OCI-M2 (cell line): ENCODE results near the gene UNC13C.

ENCODE experiments used
- DNase-seq: peaks from one replicate; lab custom pipeline; 2025; ENCODE audit not compliant: unreplicated experiment; lab: John Stamatoyannopoulos, UW

Gene UNC13C

GRCh38 chr15:54101664-54102270 is 123.5 kb downstream of the UNC13C start:
- no peak for DNase-seq

DNA sequence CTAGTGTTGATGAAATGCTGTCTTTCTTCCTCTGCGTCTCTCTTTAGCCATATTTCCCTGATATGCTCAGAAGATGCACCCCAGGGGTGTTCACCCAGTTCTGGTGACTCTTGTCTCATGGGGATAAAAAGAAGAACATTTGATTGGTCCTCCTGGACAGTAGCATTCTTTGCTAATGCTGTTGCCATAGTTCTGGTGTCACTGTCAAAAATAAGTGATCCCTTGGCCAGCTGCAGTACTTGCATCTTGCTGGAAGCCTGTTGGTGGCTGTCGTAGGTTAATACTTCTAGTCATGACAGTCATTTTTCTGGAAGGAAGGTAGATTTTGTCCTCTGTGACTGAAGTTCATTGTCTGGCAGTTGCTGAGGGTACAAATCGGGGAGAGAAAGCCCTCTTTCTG is 124.5 kb downstream of the UNC13C start:
- DNase-seq: no peak

DNA sequence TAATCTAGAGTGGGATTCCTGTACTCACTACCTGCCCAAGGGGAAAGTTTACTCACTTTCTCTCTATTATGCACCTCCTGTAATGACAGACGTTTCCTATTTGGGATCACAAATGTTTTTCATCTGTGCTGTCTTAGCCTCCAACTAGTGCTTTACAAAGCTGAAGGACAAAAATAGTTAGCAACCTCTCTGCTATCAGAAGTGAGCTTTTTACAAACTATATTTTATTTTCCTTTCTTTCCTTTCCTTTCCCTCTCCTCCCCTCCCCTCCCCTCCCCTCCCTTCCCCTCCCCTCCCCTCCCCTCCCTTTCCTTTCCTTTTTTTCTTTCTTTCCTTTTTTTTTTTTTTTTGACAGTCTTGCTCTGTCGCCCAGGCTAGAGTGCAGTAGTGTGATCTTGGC is 130.8 kb downstream of the UNC13C start:
- no peak for DNase-seq

DNA sequence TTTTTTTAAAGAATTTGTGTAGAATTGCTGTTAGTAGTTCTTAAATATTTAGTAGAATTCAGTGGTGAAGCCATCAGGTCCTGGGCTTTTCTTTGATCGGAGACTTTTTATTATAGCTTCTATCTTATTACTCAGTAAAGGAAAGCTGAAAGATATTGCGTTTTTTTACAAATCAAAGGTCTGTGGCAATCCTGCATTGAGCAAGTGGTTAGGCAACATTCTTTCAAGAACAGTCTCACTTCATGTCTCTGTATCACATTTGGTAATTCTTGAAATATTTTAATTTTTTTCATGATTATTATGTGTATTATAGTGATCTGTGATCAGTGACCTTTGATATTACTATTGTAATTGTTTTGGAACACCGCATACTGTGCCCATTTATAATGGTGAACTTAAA is 140.8 kb downstream of the UNC13C start:
- no peak for DNase-seq

DNA sequence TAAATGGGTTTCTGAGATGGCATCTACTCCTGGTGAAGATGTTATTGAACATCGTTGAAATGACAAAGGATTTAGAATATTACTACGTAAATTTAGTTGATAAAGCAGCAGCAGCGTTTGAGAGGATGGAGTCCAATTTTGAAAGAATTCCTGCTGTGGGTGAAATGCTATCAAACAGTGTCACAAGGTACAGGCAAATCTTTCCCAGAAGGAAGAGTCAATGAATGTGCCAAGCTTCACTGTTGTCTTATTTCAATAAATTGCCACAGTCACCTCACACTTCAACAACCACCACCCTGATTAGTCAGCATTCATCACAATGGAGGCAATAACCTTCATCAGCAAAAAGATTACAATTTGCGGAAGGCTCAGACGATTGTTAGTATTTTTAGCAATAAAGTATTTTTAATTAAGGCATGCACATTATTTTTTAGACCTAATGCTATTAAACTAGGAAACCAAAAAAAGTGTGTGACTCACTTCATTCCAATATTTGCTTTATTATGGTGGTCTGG is 142.8 kb downstream of the UNC13C start:
- DNase-seq: no peak

GRCh38 chr15:54127574-54127973 is 149.3 kb downstream of the UNC13C start:
- DNase-seq: no peak

DNA sequence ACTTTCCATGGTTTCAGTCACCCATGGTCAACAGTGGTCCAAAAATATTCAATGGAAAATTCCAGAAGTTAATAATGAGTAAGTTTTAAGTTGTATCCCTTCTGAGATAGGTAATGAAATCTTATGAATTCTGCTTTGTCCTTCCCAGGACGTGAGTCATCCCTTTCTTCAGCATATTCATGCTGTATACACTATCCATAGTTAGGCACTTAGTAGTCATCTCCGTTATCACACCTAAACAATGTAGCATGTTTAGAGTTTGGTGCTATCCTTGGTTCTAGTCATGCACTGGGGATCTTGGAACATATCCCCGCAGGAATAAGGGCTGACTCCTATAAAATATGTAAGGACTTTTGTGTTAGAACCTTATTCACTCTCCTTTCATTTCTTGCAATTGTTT is 153.2 kb downstream of the UNC13C start:
- DNase-seq: no peak

DNA sequence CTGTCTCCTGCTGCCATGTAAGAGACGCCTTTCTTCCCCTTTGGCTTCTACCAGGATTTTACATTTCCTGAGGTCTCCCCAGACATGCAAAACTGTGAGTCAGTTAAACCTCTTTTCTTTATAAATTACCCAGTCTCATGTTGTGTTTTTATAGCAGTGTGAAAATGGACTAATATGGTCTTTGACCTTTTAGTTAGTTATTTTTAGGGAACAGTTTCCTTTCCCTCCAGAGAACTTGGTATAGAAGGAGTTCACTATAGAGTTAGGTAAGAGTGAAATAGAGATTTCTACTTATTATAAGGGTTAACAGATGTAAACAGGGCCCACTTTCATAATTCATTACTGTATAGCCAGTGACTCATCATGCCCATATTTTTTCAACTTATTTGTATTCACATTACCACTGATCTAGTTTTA is 170.9 kb downstream of the UNC13C start:
- no peak for DNase-seq

DNA sequence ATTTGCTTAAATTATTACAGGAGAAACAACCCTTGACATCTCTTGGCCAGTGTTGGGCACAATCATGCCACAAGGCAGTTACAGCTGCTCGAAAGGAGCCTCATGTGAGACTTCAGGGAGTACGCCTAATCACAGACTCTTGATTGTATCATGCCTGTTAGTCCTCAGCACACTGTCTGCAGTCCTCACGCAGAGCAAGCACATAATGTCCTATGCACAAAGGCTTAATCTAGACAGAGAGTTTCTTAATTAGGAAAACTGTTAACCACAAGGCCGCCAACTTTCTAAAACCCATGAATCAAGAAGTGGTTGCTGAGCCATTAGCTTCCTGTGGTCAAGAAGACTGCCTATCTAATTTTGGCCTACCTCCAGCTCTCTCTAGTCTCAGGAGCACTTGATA is 172.0 kb downstream of the UNC13C start:
- DNase-seq: no peak

DNA sequence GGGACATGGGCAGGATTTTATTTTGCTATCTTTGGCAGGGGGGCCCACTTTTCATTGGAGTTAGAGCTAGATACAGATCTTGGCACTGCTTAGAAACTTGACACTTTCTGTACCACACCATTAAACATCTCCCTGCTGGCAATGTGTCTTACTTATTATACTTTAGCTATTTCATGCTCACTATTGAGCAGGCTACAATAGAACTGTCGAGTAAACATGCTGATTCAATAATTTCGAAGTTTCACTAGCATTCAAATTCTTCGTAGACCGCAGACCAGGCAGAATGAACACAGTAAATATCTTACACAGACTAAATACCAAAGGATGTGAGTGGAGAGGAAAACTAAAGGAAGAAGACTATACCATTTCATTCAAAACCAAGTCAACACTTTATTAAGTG is 180.8 kb downstream of the UNC13C start:
- no peak for DNase-seq

- DNase-seq: no peak
Measured at GRCh38 chr15:54187325-54187724, 209.1 kb downstream of the UNC13C start.

GRCh38 chr15:54197995-54198394 is 219.8 kb downstream of the UNC13C start:
- DNase-seq: no peak

DNA sequence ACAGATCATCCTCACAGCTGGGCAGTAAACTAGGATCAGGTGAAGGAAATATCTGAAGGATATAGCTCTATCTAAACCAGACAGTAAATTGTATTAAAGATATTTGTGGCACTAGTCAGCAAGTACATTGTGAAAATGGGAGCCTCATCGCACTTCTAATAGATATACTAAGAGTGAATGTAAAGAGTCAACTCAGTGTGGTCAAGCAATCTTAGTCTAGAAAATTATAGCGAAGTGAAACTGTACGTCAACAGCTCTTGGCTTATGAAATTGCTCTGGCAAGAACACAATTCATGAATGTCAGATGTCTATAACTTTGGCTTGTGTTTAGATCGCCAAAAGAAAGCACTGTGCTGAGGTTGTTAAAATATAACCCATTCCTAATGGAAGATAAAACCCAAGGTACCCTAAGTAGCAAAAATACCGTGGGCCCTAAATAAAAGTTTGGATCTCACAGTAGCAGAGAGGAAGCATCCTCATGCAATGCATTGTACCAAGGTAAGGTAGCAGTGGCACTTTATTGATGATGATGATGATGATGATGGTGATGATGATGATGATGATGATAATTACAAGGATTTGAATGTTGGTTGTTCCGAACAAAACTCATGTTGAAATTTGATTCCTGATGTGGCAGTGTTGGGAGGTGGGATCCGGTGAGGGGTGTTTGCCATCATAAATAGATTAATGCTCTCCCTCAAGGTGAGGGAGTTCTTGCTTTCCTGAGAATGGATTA is 228.5 kb downstream of the UNC13C start:
- DNase-seq: no peak

DNA sequence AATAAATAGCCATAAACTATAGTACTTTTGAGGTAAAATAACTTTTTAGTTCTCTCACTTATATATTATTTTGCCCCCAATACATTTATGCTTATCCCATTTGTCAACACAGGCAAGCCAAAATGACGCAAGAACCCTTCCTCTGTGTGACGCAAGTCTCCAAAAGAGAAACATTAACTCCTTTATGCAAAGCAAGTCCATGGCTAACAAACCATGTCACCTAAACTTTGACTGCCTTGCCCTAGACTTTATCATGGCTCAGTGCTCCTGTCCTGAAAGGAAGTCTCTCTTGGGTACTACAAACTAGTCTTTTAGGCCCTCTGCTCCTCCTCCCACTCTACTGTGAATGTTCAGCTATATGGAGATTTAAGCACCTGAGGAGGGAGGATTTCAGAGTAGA is 230.5 kb downstream of the UNC13C start:
- DNase-seq: no peak

GRCh38 chr15:54212635-54213034 is 234.4 kb downstream of the UNC13C start:
- no peak for DNase-seq

- no peak for DNase-seq
Measured at GRCh38 chr15:54226455-54226854, 248.2 kb downstream of the UNC13C start.

DNA sequence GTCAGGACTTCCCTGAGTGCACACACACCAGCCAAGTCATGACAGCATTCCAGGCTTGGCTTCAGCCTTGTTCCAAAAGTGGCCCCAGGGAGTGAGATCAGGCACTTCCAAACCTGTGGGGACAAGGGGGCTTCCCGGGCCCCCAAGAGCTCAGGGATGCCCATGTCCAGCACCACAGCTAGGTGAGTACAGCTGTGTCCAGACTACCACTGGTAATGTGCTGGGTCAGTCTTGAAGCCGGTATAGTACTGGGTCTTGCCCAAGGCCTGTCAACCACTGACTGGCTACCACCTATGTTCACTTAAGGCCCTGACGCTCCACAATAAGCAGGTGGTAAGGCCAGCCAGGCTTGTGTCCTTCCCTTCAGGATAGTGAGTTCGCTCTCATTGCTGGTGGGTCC is 249.3 kb downstream of the UNC13C start:
- no peak for DNase-seq

- no peak for DNase-seq
Measured at GRCh38 chr15:54250326-54250725, 272.1 kb downstream of the UNC13C start.

- no peak for DNase-seq
Measured at GRCh38 chr15:54256190-54256589, 277.9 kb downstream of the UNC13C start.

DNA sequence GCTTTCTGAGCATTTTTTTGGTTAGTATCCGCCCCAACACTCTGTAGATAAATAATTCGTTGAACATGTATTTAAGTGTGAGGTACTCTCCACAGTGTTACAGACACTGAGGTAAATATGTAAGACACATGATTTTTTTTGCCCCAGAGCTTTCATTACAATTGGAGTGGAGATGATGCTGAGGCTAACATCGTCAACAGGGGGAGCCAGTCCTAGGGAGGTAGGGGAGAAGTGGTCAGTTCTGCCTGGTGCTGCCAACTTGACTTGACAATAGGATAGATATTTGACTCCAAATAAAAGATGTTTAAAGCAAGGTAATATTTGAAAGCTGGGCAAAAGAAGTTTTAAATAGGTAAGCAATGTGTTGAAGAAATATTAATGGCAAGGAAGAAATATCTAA is 295.7 kb downstream of the UNC13C start:
- DNase-seq: no peak

GRCh38 chr15:54277834-54278233 is 299.6 kb downstream of the UNC13C start:
- DNase-seq: no peak

GRCh38 chr15:54280726-54281125 is 302.5 kb downstream of the UNC13C start:
- no peak for DNase-seq
